ENCODE measurements around the gene COX14.

GRCh38 chr12:50110762-50111351 lies 1.2 kb upstream of the COX14 start:
- TF ChIP-seq HOXC10 (CRISPR knock-in tag; IDR thresholded peaks at IDR 0.05) (no peak), OVOL3 (tag by site-specific recombination; IDR thresholded peaks at IDR 0.05) (no peak), ZNF529 (tag by site-specific recombination; IDR thresholded peaks at IDR 0.05; ENCODE audit: insufficient replicate concordance) (no peak), CTCF (tag by site-specific recombination; IDR thresholded peaks at IDR 0.05) (no peak), ZNF23 (tag by site-specific recombination; IDR thresholded peaks at IDR 0.05; ENCODE audit: borderline replicate concordance) (no peak), ZNF398 (tag by site-specific recombination; IDR thresholded peaks at IDR 0.05) (no peak), PRDM4 (tag by site-specific recombination; IDR thresholded peaks at IDR 0.05) (no peak), ZNF404 (tag by site-specific recombination; IDR thresholded peaks at IDR 0.05) (no peak), SALL2 (tag by site-specific recombination; IDR thresholded peaks at IDR 0.05; ENCODE audit: borderline replicate concordance) (no peak), ZNF560 (tag by site-specific recombination; IDR thresholded peaks at IDR 0.05; ENCODE audit: borderline replicate concordance) (no peak), SP2 (tag by site-specific recombination; IDR thresholded peaks at IDR 0.05) (no peak), ZNF521 (tag by site-specific recombination; IDR thresholded peaks at IDR 0.05) (no peak)
- TF ChIP-seq, protein P1, sequence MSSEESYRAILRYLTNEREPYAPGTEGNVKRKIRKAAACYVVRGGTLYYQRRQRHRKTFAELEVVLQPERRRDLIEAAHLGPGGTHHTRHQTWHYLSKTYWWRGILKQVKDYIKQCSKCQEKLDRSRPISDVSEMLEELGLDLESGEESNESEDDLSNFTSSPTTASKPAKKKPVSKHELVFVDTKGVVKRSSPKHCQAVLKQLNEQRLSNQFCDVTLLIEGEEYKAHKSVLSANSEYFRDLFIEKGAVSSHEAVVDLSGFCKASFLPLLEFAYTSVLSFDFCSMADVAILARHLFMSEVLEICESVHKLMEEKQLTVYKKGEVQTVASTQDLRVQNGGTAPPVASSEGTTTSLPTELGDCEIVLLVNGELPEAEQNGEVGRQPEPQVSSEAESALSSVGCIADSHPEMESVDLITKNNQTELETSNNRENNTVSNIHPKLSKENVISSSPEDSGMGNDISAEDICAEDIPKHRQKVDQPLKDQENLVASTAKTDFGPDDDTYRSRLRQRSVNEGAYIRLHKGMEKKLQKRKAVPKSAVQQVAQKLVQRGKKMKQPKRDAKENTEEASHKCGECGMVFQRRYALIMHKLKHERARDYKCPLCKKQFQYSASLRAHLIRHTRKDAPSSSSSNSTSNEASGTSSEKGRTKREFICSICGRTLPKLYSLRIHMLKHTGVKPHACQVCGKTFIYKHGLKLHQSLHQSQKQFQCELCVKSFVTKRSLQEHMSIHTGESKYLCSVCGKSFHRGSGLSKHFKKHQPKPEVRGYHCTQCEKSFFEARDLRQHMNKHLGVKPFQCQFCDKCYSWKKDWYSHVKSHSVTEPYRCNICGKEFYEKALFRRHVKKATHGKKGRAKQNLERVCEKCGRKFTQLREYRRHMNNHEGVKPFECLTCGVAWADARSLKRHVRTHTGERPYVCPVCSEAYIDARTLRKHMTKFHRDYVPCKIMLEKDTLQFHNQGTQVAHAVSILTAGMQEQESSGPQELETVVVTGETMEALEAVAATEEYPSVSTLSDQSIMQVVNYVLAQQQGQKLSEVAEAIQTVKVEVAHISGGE (tag by site-specific recombination; conservative IDR thresholded peaks at IDR 0.05; ENCODE audit: low read depth): no peak

All from HEK293 (cell line).